MM.1S (cell line): ENCODE results near the gene TMEM209.

Experiments used
- EZH2 ChIP-seq: fragments of 300-600 bp; sonication (generic); optimal IDR thresholded peaks from 2 replicates; pipeline ENCODE3; 2017; ENCODE audit warnings: low read depth, mild to moderate bottlenecking, antibody characterized with exemption, low read length, mixed read lengths
- TF ChIP-seq, protein P1 (sequence below): fragments of 300-600 bp; sonication (generic); IDR thresholded peaks from 2 replicates; pipeline ENCODE4 v1.5.1; 2016; ENCODE audit warnings: antibody characterized with exemption, low read length, mixed read lengths

- TF ChIP-seq, protein P1, sequence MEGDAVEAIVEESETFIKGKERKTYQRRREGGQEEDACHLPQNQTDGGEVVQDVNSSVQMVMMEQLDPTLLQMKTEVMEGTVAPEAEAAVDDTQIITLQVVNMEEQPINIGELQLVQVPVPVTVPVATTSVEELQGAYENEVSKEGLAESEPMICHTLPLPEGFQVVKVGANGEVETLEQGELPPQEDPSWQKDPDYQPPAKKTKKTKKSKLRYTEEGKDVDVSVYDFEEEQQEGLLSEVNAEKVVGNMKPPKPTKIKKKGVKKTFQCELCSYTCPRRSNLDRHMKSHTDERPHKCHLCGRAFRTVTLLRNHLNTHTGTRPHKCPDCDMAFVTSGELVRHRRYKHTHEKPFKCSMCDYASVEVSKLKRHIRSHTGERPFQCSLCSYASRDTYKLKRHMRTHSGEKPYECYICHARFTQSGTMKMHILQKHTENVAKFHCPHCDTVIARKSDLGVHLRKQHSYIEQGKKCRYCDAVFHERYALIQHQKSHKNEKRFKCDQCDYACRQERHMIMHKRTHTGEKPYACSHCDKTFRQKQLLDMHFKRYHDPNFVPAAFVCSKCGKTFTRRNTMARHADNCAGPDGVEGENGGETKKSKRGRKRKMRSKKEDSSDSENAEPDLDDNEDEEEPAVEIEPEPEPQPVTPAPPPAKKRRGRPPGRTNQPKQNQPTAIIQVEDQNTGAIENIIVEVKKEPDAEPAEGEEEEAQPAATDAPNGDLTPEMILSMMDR, result no peak
- TF ChIP-seq EZH2, result no peak
Observed at GRCh38 chr7:130213828-130214227, 8.6 kb upstream of the TMEM209 start.
